ENCODE results near the gene SFMBT1.

Gene SFMBT1

GRCh38 chr3:53045518-53046170 lies at the start of gene SFMBT1:
Gene SFMBT1 (minus strand): TSS chr3:53046073. CDS start chr3:52969128, 76,945 bp downstream.
- Histone ChIP-seq H3K27me3 (ENCODE audit: insufficient read depth, insufficient read length) (peaks cover 49% of the 10 kb centered on the region), H3K9me3 (ENCODE audit: insufficient read depth, low read length) (no peaks in the 10 kb centered on the region), H3K36me3 (ENCODE audit: insufficient read depth, insufficient read length, low read length) (no peaks in the 10 kb centered on the region), H3K4me3 (ENCODE audit: insufficient read length, low read depth) (peak within 1 kb of the TSS; percentile 68), H3K4me1 (ENCODE audit: insufficient read depth, insufficient read length) (peaks cover 2% of the 10 kb centered on the region), H3K9ac (ENCODE audit: insufficient read length, low read depth) (peak within 1 kb of the TSS; percentile 80)
- no peak for DNase-seq (ENCODE audit: low read depth, low spot score)
- TF ChIP-seq SUZ12 (IDR thresholded peaks at IDR 0.05; ENCODE audit: extremely low read depth, insufficient read depth, insufficient read length) (no peak), ZNF274 (IDR thresholded peaks at IDR 0.05; ENCODE audit: low read depth, low read length) (no peak), YY1 (IDR thresholded peaks at IDR 0.05; ENCODE audit: insufficient read depth, insufficient read length) (no peak)

- Histone ChIP-seq H3K9me3 (ENCODE audit: insufficient read depth, low read length) (no peaks in the 10 kb centered on the region), H3K4me3 (ENCODE audit: insufficient read length, low read depth) (no peak overlapping the region), H3K4me1 (ENCODE audit: insufficient read depth, insufficient read length) (no peaks in the 10 kb centered on the region), H3K9ac (ENCODE audit: insufficient read length, low read depth) (no peak overlapping the region), H3K36me3 (ENCODE audit: insufficient read depth, insufficient read length, low read length) (peaks cover 77% of the 10 kb centered on the region), H3K27me3 (ENCODE audit: insufficient read depth, insufficient read length) (no peaks in the 10 kb centered on the region)
- no peak for DNase-seq (ENCODE audit: low read depth, low spot score)
- TF ChIP-seq YY1 (IDR thresholded peaks at IDR 0.05; ENCODE audit: insufficient read depth, insufficient read length) = no peak
- TF ChIP-seq ZNF274 (IDR thresholded peaks at IDR 0.05; ENCODE audit: low read depth, low read length) = no peak
- TF ChIP-seq SUZ12 (IDR thresholded peaks at IDR 0.05; ENCODE audit: extremely low read depth, insufficient read depth, insufficient read length) = no peak
Measured at GRCh38 chr3:53092942-53093341, 47.1 kb upstream of the SFMBT1 start.

- Histone ChIP-seq H3K4me3 (ENCODE audit: insufficient read length, low read depth) (no peak overlapping the region), H3K9ac (ENCODE audit: insufficient read length, low read depth) (no peak overlapping the region), H3K27me3 (ENCODE audit: insufficient read depth, insufficient read length) (no peaks in the 10 kb centered on the region), H3K4me1 (ENCODE audit: insufficient read depth, insufficient read length) (no peaks in the 10 kb centered on the region), H3K36me3 (ENCODE audit: insufficient read depth, insufficient read length, low read length) (peaks cover 75% of the 10 kb centered on the region), H3K9me3 (ENCODE audit: insufficient read depth, low read length) (no peaks in the 10 kb centered on the region)
- TF ChIP-seq YY1 (IDR thresholded peaks at IDR 0.05; ENCODE audit: insufficient read depth, insufficient read length) (no peak), SUZ12 (IDR thresholded peaks at IDR 0.05; ENCODE audit: extremely low read depth, insufficient read depth, insufficient read length) (no peak)
- no peak for DNase-seq (ENCODE audit: low read depth, low spot score)
Measured at GRCh38 chr3:53092216-53092615, 46.3 kb upstream of the SFMBT1 start.

GRCh38 chr3:53091011-53091410 lies 45.1 kb upstream of the SFMBT1 start:
- Histone ChIP-seq H3K36me3 (ENCODE audit: insufficient read depth, insufficient read length, low read length) (peaks cover 71% of the 10 kb centered on the region), H3K4me3 (ENCODE audit: insufficient read length, low read depth) (no peak overlapping the region), H3K27me3 (ENCODE audit: insufficient read depth, insufficient read length) (no peaks in the 10 kb centered on the region), H3K9me3 (ENCODE audit: insufficient read depth, low read length) (no peaks in the 10 kb centered on the region), H3K9ac (ENCODE audit: insufficient read length, low read depth) (no peak overlapping the region), H3K4me1 (ENCODE audit: insufficient read depth, insufficient read length) (no peaks in the 10 kb centered on the region)
- TF ChIP-seq YY1 (IDR thresholded peaks at IDR 0.05; ENCODE audit: insufficient read depth, insufficient read length) = no peak
- TF ChIP-seq SUZ12 (IDR thresholded peaks at IDR 0.05; ENCODE audit: extremely low read depth, insufficient read depth, insufficient read length) = no peak
- no peak for TF ChIP-seq ZNF274 (IDR thresholded peaks at IDR 0.05; ENCODE audit: low read depth, low read length)
- DNase-seq (ENCODE audit: low read depth, low spot score) = no peak

GRCh38 chr3:53089511-53089910 lies 43.6 kb upstream of the SFMBT1 start:
- no peak for DNase-seq (ENCODE audit: low read depth, low spot score)
- Histone ChIP-seq H3K27me3 (ENCODE audit: insufficient read depth, insufficient read length) (no peaks in the 10 kb centered on the region), H3K4me1 (ENCODE audit: insufficient read depth, insufficient read length) (no peaks in the 10 kb centered on the region), H3K9ac (ENCODE audit: insufficient read length, low read depth) (no peak overlapping the region), H3K9me3 (ENCODE audit: insufficient read depth, low read length) (no peaks in the 10 kb centered on the region), H3K4me3 (ENCODE audit: insufficient read length, low read depth) (no peak overlapping the region), H3K36me3 (ENCODE audit: insufficient read depth, insufficient read length, low read length) (peaks cover 61% of the 10 kb centered on the region)
- TF ChIP-seq SUZ12 (IDR thresholded peaks at IDR 0.05; ENCODE audit: extremely low read depth, insufficient read depth, insufficient read length) = no peak

GRCh38 chr3:53085476-53085875 lies 39.6 kb upstream of the SFMBT1 start:
- H3K4me3 ChIP-seq (ENCODE audit: insufficient read length, low read depth) = no peak overlapping the region
- peaks cover 21% of the 10 kb centered on the region for H3K36me3 ChIP-seq (ENCODE audit: insufficient read depth, insufficient read length, low read length)
- H3K9ac ChIP-seq (ENCODE audit: insufficient read length, low read depth) = no peak overlapping the region
- H3K4me1 ChIP-seq (ENCODE audit: insufficient read depth, insufficient read length) = no peaks in the 10 kb centered on the region
- DNase-seq (ENCODE audit: low read depth, low spot score) = no peak
- TF ChIP-seq SUZ12 (IDR thresholded peaks at IDR 0.05; ENCODE audit: extremely low read depth, insufficient read depth, insufficient read length) (no peak), ZNF274 (IDR thresholded peaks at IDR 0.05; ENCODE audit: low read depth, low read length) (no peak), YY1 (IDR thresholded peaks at IDR 0.05; ENCODE audit: insufficient read depth, insufficient read length) (no peak)
- H3K27me3 ChIP-seq (ENCODE audit: insufficient read depth, insufficient read length) = no peaks in the 10 kb centered on the region
- no peaks in the 10 kb centered on the region for H3K9me3 ChIP-seq (ENCODE audit: insufficient read depth, low read length)

- H3K4me1 ChIP-seq (ENCODE audit: insufficient read depth, insufficient read length) = no peaks in the 10 kb centered on the region
- no peaks in the 10 kb centered on the region for H3K9me3 ChIP-seq (ENCODE audit: insufficient read depth, low read length)
- H3K4me3 ChIP-seq (ENCODE audit: insufficient read length, low read depth) = no peak overlapping the region
- H3K27me3 ChIP-seq (ENCODE audit: insufficient read depth, insufficient read length) = no peaks in the 10 kb centered on the region
- DNase-seq (ENCODE audit: low read depth, low spot score) = no peak
- peaks cover 11% of the 10 kb centered on the region for H3K36me3 ChIP-seq (ENCODE audit: insufficient read depth, insufficient read length, low read length)
- H3K9ac ChIP-seq (ENCODE audit: insufficient read length, low read depth) = no peak overlapping the region
- TF ChIP-seq SUZ12 (IDR thresholded peaks at IDR 0.05; ENCODE audit: extremely low read depth, insufficient read depth, insufficient read length) (no peak), YY1 (IDR thresholded peaks at IDR 0.05; ENCODE audit: insufficient read depth, insufficient read length) (no peak), ZNF274 (IDR thresholded peaks at IDR 0.05; ENCODE audit: low read depth, low read length) (no peak)
Measured at GRCh38 chr3:53084310-53085001, 38.6 kb upstream of the SFMBT1 start.

All from NT2/D1 (cell line).